ENCODE results near the gene OPRL1. TPM values are rescaled to one million over a fixed set of nuclear protein-coding genes. Genes with fewer than 3 reads are reported as not detected.

OPRL1 gene
- total and polyA plus RNA-seq, 2 of the 8 experiments (the other 6 are each of a cell fraction or from before 2014, with no cell fraction given), result 0.63 to 0.98 TPM

GRCh38 chr20:64042054-64042781 is 37.7 kb upstream of the OPRL1 start (continued):
- no peak for TF ChIP-seq SIN3A (conservative IDR thresholded peaks at IDR 0.05 in 1 of 2, IDR thresholded peaks at IDR 0.05 in 1 of 2; ENCODE audit: low read depth in 1 of 2, low read length in 2 of 2)
- peak; percentile 29 for TF ChIP-seq ASH2L (IDR thresholded peaks at IDR 0.05; ENCODE audit: low read length)
- TF ChIP-seq CHD7 (IDR thresholded peaks at IDR 0.05; ENCODE audit: insufficient replicate concordance, low read length), result no peak
- no peak for TF ChIP-seq TAF1 (IDR thresholded peaks at IDR 0.05; ENCODE audit: low read depth, low read length)
- TF ChIP-seq JUN (IDR thresholded peaks at IDR 0.05; ENCODE audit: low read depth, low read length), result no peak
- no peak for TF ChIP-seq POLR2A (IDR thresholded peaks at IDR 0.05; ENCODE audit: control extremely low read depth in 1 of 2, low read depth in 2 of 2, low read length in 2 of 2)
- TF ChIP-seq SP2 (IDR thresholded peaks at IDR 0.05; ENCODE audit: low read length), result no peak
- no peak for TF ChIP-seq TCF12 (IDR thresholded peaks at IDR 0.05; ENCODE audit: low read depth, low read length)
- TF ChIP-seq TAF7 (optimal IDR thresholded peaks at IDR 0.05; ENCODE audit: borderline replicate concordance, low read depth, low read length), result no peak
- TF ChIP-seq KDM4A (IDR thresholded peaks at IDR 0.05; ENCODE audit: low read depth, low read length, severe bottlenecking), result peak; percentile 65
- TF ChIP-seq TBP (IDR thresholded peaks at IDR 0.05; ENCODE audit: low read depth, low read length), result no peak
- TF ChIP-seq POLR2AphosphoS5 (IDR thresholded peaks at IDR 0.05; ENCODE audit: low read depth, low read length), result no peak
